Frontal cortex (tissue), 4 donors: Measurements from ENCODE around the gene GPR65. TPM values are rescaled to one million over a fixed set of nuclear protein-coding genes. Genes with fewer than 3 reads are reported as not detected.

Source experiments
- DNase-seq, 2 donors: peaks; one replicate each; pipeline ENCODE4 v3.0.0; 2012; ENCODE audit warnings: low spot score in 2 of 2
- FAIRE-seq: peaks from 2 replicates; lab custom pipeline; 2012; peaks lifted over from hg19 to GRCh38; lab: Jason Lieb, UNC
- total RNA-seq: library from RNA; depleted of rRNA; stranded (reverse); fragments of >200 nt; gene quantifications from one replicate; pipeline ENCODE4 v1.2.3, GENCODE V29; 2014
- donor health status: control.
- donor health status: control.
- donor health status: control.

GPR65 gene
- total RNA-seq: under 0.01 TPM

GRCh38 chr14:88005050-88005481, at the start of gene GPR65:
GPR65 (plus strand) TSS chr14:88005135; CDS start chr14:88010848, 5,713 bp downstream.
- DNase-seq: no peak
- no peak for FAIRE-seq

DNA sequence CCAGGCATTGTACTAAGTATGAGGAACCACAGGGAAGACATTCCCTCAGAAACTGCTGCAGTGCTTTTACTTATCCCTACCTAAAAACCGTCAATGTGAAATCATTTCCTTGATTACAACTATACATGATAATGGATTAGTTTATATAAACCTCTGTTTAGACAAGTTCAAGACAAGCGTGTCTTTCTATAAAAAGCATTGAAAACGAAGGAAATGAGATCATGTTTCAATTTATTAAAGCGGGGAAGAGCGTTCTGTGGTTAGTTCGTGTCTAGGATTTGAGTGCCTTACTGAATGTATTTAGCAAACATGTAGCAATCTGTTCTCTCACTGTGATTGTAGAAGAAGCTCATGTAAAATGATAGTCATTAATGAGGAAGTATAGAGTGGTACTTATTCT, 49.4 kb upstream of the GPR65 start:
- FAIRE-seq (no peak), DNase-seq (no peak)

DNA sequence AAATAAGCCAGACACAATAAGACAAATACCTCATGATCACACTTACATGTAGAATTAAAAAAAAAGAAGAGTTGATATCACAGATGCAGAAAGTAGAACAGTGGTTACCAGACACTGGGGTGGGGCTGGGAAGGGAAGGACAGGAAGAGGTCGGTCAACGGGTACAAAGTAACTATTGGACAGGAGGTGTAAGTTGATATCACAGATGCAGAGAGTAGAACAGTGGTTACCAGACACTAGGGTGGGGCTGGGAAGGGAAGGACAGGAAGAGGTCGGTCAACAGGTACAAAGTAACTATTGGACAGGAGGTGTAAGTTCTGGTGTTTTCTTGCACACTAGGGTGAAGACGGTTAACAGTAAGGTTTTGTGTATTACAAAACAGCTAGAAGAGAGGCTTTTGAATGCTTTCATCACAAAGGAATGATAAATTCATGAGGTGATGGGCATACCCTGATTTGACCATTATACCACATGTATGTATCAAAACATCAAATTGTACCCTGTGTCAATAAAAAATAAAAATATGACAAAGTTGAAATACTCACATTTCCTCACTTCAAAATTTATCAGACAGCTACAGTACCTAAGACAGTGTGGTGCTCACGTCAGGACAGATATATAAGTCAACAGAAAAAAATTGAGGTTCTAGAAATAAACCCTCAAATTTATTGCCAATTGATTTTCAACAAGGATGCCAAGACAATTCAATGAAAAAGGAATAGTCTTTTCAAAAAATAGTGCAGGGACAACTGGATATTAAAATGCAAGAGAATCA, 44.7 kb upstream of the GPR65 start:
- no peak for FAIRE-seq
- DNase-seq: no peak

DNA sequence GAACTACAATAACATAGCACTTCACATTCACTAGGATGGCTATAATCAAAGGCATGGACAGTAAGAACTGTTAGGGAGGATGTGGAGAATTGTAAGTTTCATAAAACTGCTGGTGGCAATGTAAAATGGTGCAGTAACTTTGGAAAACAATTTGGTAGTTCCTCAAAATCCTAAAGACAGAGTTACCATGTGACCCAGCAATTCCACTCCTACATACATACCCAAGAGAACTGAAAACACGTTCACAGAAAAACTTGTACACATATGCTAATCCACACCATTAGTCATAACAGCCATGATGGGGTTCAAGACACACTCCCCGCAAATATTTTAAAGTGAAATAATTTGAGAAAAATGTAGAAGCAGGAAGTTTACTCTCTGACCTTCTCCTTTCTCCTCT, 43.7 kb upstream of the GPR65 start:
- FAIRE-seq: no peak

GRCh38 chr14:87966816-87967215, 38.1 kb upstream of the GPR65 start:
- FAIRE-seq (no peak), DNase-seq (no peak)

More for the DNA sequence above, 43.7 kb upstream of the GPR65 start:
- no peak for DNase-seq

GRCh38 chr14:87967496-87967895, 37.4 kb upstream of the GPR65 start:
- FAIRE-seq (peak; percentile 40), DNase-seq (no peak)

DNA sequence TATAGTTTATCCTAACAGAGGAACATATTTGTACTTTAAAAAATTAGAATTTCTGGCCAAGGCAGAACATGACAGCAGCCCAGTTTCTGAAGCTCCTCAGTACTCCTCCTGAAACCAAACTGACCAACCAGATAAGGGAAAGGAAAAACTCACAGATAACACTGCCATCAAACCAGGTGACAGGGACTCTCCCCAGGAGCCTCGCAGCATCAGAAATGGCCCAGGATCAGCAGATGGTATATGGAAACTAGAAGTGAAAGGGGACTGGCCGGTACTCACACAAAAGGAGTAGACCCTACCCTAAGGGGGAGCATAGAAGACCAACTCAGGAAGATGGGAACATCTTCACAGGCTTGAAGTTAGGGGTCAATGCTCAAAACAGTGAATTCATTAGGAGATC, 33.9 kb upstream of the GPR65 start:
- no peak for DNase-seq
- FAIRE-seq: no peak

GRCh38 chr14:87975636-87976035, 29.3 kb upstream of the GPR65 start:
- FAIRE-seq (no peak), DNase-seq (no peak)

GRCh38 chr14:87979689-87980088, 25.2 kb upstream of the GPR65 start:
- no peak for FAIRE-seq
- no peak for DNase-seq

DNA sequence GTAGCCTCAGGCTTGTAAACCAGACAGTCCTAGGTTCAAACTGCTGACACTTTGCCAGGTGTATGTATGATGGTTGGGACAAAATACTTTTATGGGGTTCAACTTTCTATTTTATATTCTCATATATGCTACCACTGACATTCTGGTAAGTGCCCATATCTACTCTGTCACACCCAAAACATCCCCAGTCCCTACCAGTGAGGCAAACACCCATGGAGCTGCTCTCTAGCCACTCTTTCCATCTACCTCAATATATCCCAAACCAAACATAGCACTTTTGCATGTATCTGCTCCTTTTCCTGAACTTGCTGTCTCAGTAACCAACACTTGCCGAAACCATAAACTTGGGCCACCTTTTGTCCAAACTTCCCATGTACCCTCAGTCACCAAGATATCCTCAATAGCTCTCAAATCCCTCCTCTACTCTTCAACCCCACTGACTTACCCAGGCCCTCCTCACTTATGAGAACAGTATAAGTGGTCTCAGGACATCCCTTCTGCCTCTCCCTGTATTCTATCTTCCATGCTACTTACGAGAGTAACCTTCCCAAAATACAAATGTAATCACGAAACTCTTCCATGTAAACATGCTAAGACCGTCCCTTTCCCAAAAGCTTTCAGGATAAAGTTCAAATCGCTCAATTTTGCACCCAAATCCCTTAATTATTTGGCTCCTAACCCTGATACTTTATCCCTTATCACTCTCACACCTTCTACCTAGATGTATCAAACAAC, 15.5 kb upstream of the GPR65 start:
- FAIRE-seq (no peak), DNase-seq (no peak)

GRCh38 chr14:87989956-87990299, 15.0 kb upstream of the GPR65 start:
- DNase-seq: no peak
- no peak for FAIRE-seq

GRCh38 chr14:87990682-87991081, 14.3 kb upstream of the GPR65 start:
- FAIRE-seq (no peak), DNase-seq (no peak)

DNA sequence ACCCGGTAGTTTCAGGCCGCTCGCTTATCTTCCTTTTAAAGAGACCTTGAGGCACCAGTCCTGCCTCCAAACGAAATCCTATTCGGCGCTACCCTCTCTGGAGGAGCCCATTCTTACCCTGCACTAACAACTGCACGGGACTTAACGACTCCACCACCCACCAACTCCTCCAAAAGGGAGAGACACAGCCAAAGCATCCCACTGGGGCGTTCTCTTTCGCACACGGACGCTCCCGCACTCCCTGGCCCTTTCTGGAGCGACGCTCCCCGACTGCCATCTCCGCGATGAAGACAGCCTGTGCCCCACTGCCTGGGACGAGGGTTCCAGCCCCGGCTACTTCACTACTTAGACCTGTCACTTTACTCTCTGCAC, 12.6 kb upstream of the GPR65 start:
- DNase-seq: peak; percentile 41 to 46
- no peak for FAIRE-seq

- no peak for FAIRE-seq
- DNase-seq: peak; percentile 86 to 87
Observed at GRCh38 chr14:87992718-87993628, 12.0 kb upstream of the GPR65 start, which contains the start of gene GALC. GALC (minus strand) TSS chr14:87993182; CDS start chr14:87993164, 18 bp downstream.

- no peak for DNase-seq
- no peak for FAIRE-seq
Observed at GRCh38 chr14:87994974-87995373, 10.0 kb upstream of the GPR65 start.

GRCh38 chr14:87995500-87996290, 9.2 kb upstream of the GPR65 start:
- DNase-seq (no peak), FAIRE-seq (no peak)

DNA sequence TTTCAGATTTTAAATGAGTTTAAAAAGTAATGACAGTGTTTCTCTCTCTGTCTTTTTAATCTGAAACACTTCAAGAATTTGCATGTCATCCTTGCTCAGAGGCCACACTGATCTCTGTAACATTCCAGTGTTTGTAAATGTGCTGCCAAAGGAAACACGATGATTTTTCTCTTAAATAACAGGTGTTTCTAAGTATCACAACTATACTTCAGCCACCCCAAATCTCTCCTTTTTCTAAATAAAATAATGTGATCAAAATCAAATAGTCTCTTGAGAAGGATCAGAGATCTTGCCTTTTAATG, 8.7 kb upstream of the GPR65 start:
- DNase-seq (no peak), FAIRE-seq (no peak)

GRCh38 chr14:87998482-87998881, 6.5 kb upstream of the GPR65 start:
- no peak for DNase-seq
- FAIRE-seq: no peak

DNA sequence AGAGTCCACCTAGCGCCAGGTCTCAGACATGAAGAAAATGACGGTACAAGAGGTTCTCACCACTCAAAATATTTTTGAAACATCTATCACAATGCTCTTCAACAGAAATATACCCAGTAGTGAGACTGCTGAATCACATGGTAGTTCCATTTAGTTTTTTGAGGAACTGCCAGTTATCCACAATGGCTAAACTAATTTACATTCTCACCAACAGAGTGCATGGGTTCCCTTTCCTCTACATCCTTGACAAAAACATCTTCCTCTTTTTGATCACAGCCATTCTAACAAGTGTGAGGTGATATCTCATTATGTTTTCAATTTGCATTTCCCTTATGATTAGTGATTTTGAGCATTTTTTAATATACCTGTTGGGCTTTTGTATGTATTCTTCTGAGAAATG, 5.7 kb upstream of the GPR65 start:
- FAIRE-seq (no peak), DNase-seq (no peak)
